Uterus (tissue), 2 donors: ENCODE results near the gene RGS6.

ENCODE experiments used
- CTCF ChIP-seq, 4 experiments: fragments of 200-600 bp in 2 of 4; fragments of 450-650 bp in 2 of 4; sonication (generic) in 2 of 4; IDR thresholded peaks; one replicate each; pipeline ENCODE4 v1.5.1; 2016 to 2019; ENCODE audit warnings: antibody characterized with exemption in 4 of 4, mild to moderate bottlenecking in 2 of 4, moderate library complexity in 1 of 4
- POLR2A ChIP-seq, 2 donors: fragments of 450-650 bp; IDR thresholded peaks; one replicate each; pipeline ENCODE4 v1.6.1; 2016; ENCODE audit warnings: antibody characterized with exemption in 2 of 2, mild to moderate bottlenecking in 1 of 2, moderate library complexity in 1 of 2

GRCh38 chr14:72278316-72278715, 346.1 kb downstream of the RGS6 start:
- TF ChIP-seq CTCF (IDR thresholded peaks at IDR 0.05): no peak
- TF ChIP-seq POLR2A (IDR thresholded peaks at IDR 0.05): no peak
